Neutrophil (primary cell): ENCODE data around the gene CCDC30.

ENCODE experiments used
- H3K27ac ChIP-seq: fragments of 200-600 bp; sonication (generic); 2 replicates; pipeline ENCODE4 v1.5.1; 2016; ENCODE audit warnings: mild to moderate bottlenecking, moderate library complexity
- H3K27me3 ChIP-seq: fragments of 200-600 bp; sonication (generic); 2 replicates; pipeline ENCODE4 v1.6.0; 2016; ENCODE audit warnings: mild to moderate bottlenecking
- H3K36me3 ChIP-seq: fragments of 200-600 bp; sonication (generic); 2 replicates; pipeline ENCODE4 v1.5.1; 2017
- H3K4me1 ChIP-seq, 2 experiments: fragments of 200-600 bp in 1 of 2; sonication (generic) in 1 of 2; 1 replicate in 1 of 2; 2 replicates in 1 of 2; pipeline versions ENCODE4 v1.5.1 to v1.6.1; 2013 to 2016; ENCODE audit warnings: low read depth in 1 of 2, low read length in 1 of 2, mild to moderate bottlenecking in 1 of 2, moderate library complexity in 1 of 2; ENCODE audit not compliant: control insufficient read depth in 1 of 2, insufficient read depth in 1 of 2
- H3K4me3 ChIP-seq, 2 experiments: fragments of 200-600 bp in 1 of 2; sonication (generic) in 1 of 2; 1 replicate in 1 of 2; 2 replicates in 1 of 2; pipeline ENCODE4 v1.5.1; 2013 to 2016; ENCODE audit warnings: low read depth in 1 of 2, low read length in 1 of 2, mild to moderate bottlenecking in 1 of 2, moderate library complexity in 1 of 2
- H3K9me3 ChIP-seq: fragments of 200-600 bp; sonication (generic); 2 replicates; pipeline ENCODE4 v1.5.1; 2016
- CTCF ChIP-seq: fragments of 200-600 bp; sonication (generic); IDR thresholded peaks from 2 replicates; pipeline ENCODE4 v1.5.1; 2016; ENCODE audit warnings: antibody characterized with exemption

CCDC30 gene

DNA sequence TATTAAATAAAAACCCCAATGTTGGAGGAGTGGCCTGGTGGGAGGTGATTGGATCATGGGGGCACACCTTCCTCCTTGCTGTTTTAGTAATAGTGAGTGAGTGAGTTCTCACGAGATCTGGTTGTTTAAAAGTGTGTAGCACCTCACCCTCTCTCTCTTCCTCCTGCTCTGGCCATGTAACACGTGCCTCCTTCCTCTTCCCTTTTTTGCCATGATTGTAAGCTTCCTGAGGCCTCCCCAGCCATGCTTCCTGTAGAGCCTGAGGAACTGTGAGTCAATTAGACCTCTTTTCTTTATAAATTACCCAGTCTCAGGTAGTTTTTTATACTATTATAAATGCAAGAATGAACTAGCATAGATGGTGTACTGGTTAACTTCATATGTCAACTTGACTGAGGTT is 68.0 kb downstream of the CCDC30 start:
- peaks cover 4 to 15% of the 10 kb centered on the region in 2 experiments for H3K4me1 ChIP-seq
- peak overlapping the region; percentile 28 for H3K27ac ChIP-seq
- no peak overlapping the region for H3K4me3 ChIP-seq
- no peaks in the 10 kb centered on the region for H3K9me3 ChIP-seq
- TF ChIP-seq CTCF = no peak
- H3K36me3 ChIP-seq = no peaks in the 10 kb centered on the region
- no peaks in the 10 kb centered on the region for H3K27me3 ChIP-seq

GRCh38 chr1:42533101-42533863 is 70.2 kb downstream of the CCDC30 start:
- no peak for TF ChIP-seq CTCF
- Histone ChIP-seq H3K4me1 (peaks cover 4 to 15% of the 10 kb centered on the region in 2 experiments), H3K4me3 (no peak overlapping the region), H3K27me3 (no peaks in the 10 kb centered on the region), H3K9me3 (no peaks in the 10 kb centered on the region), H3K36me3 (no peaks in the 10 kb centered on the region), H3K27ac (no peak overlapping the region)

GRCh38 chr1:42541104-42541503 is 78.0 kb downstream of the CCDC30 start:
- Histone ChIP-seq H3K27ac (no peak overlapping the region), H3K27me3 (no peaks in the 10 kb centered on the region), H3K9me3 (no peaks in the 10 kb centered on the region), H3K4me3 (no peak overlapping the region), H3K36me3 (no peaks in the 10 kb centered on the region), H3K4me1 (no peaks in the 10 kb centered on the region)
- TF ChIP-seq CTCF = no peak

- H3K27ac ChIP-seq = peak overlapping the region; percentile 64
- TF ChIP-seq CTCF = no peak
- H3K4me1 ChIP-seq = peaks cover 10 to 12% of the 10 kb centered on the region in 2 experiments
- no peaks in the 10 kb centered on the region for H3K9me3 ChIP-seq
- H3K27me3 ChIP-seq = no peaks in the 10 kb centered on the region
- no peaks in the 10 kb centered on the region for H3K36me3 ChIP-seq
- no peak overlapping the region for H3K4me3 ChIP-seq
Measured at GRCh38 chr1:42551180-42551579, 88.1 kb downstream of the CCDC30 start.

DNA sequence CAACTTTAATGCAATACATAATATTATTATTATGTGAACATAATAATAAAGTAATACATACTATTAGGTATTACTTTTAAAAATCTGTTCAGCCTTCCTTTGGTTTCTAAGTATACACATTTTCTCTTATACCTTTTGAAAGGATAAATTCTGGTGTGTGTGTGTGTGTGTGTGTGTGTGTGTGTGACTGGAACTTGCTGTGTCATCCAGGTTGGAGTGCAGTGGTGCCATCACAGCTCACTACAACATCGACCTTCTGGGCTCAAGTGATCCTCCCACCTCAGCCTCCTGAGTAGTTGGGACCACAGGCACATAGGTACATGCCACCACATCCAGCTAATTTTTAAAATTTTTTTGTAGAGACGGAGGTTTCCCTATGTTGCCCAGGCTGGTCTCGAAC is 88.5 kb downstream of the CCDC30 start:
- peak overlapping the region; percentile 64 for H3K27ac ChIP-seq
- peaks cover 10 to 12% of the 10 kb centered on the region in 2 experiments for H3K4me1 ChIP-seq
- H3K9me3 ChIP-seq = no peaks in the 10 kb centered on the region
- no peak for TF ChIP-seq CTCF
- no peak overlapping the region for H3K4me3 ChIP-seq
- H3K27me3 ChIP-seq = no peaks in the 10 kb centered on the region
- H3K36me3 ChIP-seq = no peaks in the 10 kb centered on the region
